Liver (tissue), 3 donors: ENCODE data around the gene FBXL2.

Source experiments
- CTCF ChIP-seq: fragments of 150-350 bp; IDR thresholded peaks from 2 replicates; pipeline ENCODE4 v1.5.1; 2017; ENCODE audit warnings: improper control_type of control experiment, low read depth, low read length; ENCODE audit not compliant: missing input control
- GABPA ChIP-seq, 2 donors: IDR thresholded peaks in 1 of 2; conservative IDR thresholded peaks in 1 of 2; 2 replicates each; pipeline ENCODE4 v1.6.1; 2016; ENCODE audit warnings: antibody characterized with exemption in 2 of 2, mild to moderate bottlenecking in 1 of 2, moderate library complexity in 1 of 2
- JUND ChIP-seq, 2 donors: IDR thresholded peaks; 2 replicates each; pipeline ENCODE4 v1.6.1; 2016; ENCODE audit warnings: antibody characterized with exemption in 2 of 2
- NR2F2 ChIP-seq: IDR thresholded peaks from 2 replicates; pipeline ENCODE4 v1.6.1; 2016; ENCODE audit warnings: antibody characterized with exemption
- RAD21 ChIP-seq, 2 donors: IDR thresholded peaks; 2 replicates each; pipeline ENCODE4 v1.6.1; 2016; ENCODE audit warnings: antibody characterized with exemption in 2 of 2, mild to moderate bottlenecking in 2 of 2
- TAF1 ChIP-seq: conservative IDR thresholded peaks from 2 replicates; pipeline ENCODE4 v1.6.1; 2016; ENCODE audit warnings: antibody characterized with exemption, mild to moderate bottlenecking
- TF ChIP-seq, protein P1 (sequence below): IDR thresholded peaks from 2 replicates; pipeline ENCODE4 v1.6.1; 2016; ENCODE audit warnings: antibody characterized with exemption
- TF ChIP-seq, protein P2 (sequence below): IDR thresholded peaks from 2 replicates; pipeline ENCODE4 v1.6.1; 2016; ENCODE audit warnings: antibody characterized with exemption
- TF ChIP-seq, protein P3 (sequence below): IDR thresholded peaks from 2 replicates; pipeline ENCODE4 v1.6.1; 2016; ENCODE audit warnings: antibody characterized with exemption
- donor health status: healthy.
- donor health status: healthy.

- TF ChIP-seq CTCF (no peak), GABPA (IDR thresholded peaks at IDR 0.05 in 1 of 2, conservative IDR thresholded peaks at IDR 0.05 in 1 of 2) (no peak), TAF1 (no peak), JUND (IDR thresholded peaks at IDR 0.05) (no peak), RAD21 (IDR thresholded peaks at IDR 0.05) (no peak), NR2F2 (no peak)
- TF ChIP-seq, protein P1, sequence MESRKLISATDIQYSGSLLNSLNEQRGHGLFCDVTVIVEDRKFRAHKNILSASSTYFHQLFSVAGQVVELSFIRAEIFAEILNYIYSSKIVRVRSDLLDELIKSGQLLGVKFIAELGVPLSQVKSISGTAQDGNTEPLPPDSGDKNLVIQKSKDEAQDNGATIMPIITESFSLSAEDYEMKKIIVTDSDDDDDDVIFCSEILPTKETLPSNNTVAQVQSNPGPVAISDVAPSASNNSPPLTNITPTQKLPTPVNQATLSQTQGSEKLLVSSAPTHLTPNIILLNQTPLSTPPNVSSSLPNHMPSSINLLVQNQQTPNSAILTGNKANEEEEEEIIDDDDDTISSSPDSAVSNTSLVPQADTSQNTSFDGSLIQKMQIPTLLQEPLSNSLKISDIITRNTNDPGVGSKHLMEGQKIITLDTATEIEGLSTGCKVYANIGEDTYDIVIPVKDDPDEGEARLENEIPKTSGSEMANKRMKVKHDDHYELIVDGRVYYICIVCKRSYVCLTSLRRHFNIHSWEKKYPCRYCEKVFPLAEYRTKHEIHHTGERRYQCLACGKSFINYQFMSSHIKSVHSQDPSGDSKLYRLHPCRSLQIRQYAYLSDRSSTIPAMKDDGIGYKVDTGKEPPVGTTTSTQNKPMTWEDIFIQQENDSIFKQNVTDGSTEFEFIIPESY = no peak
- TF ChIP-seq, protein P2, sequence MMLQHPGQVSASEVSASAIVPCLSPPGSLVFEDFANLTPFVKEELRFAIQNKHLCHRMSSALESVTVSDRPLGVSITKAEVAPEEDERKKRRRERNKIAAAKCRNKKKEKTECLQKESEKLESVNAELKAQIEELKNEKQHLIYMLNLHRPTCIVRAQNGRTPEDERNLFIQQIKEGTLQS = no peak
- TF ChIP-seq, protein P3, sequence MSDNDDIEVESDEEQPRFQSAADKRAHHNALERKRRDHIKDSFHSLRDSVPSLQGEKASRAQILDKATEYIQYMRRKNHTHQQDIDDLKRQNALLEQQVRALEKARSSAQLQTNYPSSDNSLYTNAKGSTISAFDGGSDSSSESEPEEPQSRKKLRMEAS = no peak
Observed at GRCh38 chr3:33386631-33387030, 109.4 kb downstream of the FBXL2 start.
